ENCODE measurements around the gene RAD51B. TPM values are rescaled to one million over a fixed set of nuclear protein-coding genes. Genes with fewer than 3 reads are reported as not detected.

The RAD51B gene
- total and polyA plus RNA-seq, 2 experiments from 2014 or later = 10.1 to 18.0 TPM

DNA sequence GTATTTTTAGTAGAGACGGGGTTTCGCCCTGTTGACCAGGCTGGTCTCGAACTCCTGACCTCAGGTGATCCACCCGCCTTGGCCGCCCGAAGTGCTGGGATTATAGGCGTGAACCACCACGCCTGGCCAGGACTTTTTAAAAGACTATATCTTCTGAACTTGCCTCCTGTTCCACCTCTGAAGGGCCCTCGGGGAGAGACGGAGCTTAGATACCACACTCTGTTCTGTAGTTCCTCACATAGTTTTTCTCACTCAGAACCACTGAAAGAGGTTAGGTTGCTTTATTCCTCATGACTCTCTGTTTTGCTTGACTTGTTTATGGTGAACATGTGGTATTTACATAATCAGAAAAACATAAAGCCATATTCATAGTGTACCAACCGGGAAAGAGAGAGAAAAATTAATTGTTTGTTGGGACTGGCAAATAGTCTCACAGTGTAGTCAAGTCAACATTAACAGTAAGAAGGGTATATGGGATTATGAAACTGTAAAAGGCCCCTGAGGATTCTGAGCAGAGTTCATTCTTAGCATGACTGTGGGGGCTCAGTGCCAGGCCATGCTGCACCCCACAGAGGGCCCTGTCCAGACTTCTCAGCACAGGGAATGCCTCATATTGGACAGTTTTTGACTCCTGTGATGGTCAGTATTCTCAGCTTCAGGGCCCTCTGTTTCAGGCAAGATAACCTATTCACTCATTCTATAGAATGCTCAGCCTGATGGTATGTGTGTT, 631.0 kb downstream of the RAD51B start:
- Histone ChIP-seq H3K4me2 (no peak overlapping the region), H3K4me3 (no peak overlapping the region), H3K27me3 (no peaks in the 10 kb centered on the region), H3K9me3 (ENCODE audit: low read depth) (no peaks in the 10 kb centered on the region), H4K20me1 (ENCODE audit: insufficient read depth, poor library complexity, severe bottlenecking) (no peaks in the 10 kb centered on the region), H3K4me1 (ENCODE audit: insufficient read depth) (peaks cover 16% of the 10 kb centered on the region), H3K79me2 (no peaks in the 10 kb centered on the region), H3K27ac (no peak overlapping the region), H2AFZ (no peak overlapping the region), H3K9me2 (replicated peaks; ENCODE audit: insufficient read depth) (no peaks in the 10 kb centered on the region), H3K36me3 (replicated peaks; ENCODE audit: insufficient read depth, low read depth) (no peaks in the 10 kb centered on the region)
- TF ChIP-seq EZH2phosphoT487 (IDR thresholded peaks at IDR 0.05; ENCODE audit: low read depth, severe bottlenecking, unreplicated experiment) (no peak), EZH2 (IDR thresholded peaks at IDR 0.05; ENCODE audit: borderline replicate concordance) (no peak)
- TF ChIP-seq, protein P1, sequence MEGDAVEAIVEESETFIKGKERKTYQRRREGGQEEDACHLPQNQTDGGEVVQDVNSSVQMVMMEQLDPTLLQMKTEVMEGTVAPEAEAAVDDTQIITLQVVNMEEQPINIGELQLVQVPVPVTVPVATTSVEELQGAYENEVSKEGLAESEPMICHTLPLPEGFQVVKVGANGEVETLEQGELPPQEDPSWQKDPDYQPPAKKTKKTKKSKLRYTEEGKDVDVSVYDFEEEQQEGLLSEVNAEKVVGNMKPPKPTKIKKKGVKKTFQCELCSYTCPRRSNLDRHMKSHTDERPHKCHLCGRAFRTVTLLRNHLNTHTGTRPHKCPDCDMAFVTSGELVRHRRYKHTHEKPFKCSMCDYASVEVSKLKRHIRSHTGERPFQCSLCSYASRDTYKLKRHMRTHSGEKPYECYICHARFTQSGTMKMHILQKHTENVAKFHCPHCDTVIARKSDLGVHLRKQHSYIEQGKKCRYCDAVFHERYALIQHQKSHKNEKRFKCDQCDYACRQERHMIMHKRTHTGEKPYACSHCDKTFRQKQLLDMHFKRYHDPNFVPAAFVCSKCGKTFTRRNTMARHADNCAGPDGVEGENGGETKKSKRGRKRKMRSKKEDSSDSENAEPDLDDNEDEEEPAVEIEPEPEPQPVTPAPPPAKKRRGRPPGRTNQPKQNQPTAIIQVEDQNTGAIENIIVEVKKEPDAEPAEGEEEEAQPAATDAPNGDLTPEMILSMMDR (IDR thresholded peaks at IDR 0.05; ENCODE audit: poor library complexity) = no peak
- WGBS (ENCODE audit: low lambda C conversion rate, missing lambda C conversion rate) = 94% methylated on average over 11 of the region's 11 CpGs
- no peak for DNase-seq (ENCODE audit: low spot score)

DNA sequence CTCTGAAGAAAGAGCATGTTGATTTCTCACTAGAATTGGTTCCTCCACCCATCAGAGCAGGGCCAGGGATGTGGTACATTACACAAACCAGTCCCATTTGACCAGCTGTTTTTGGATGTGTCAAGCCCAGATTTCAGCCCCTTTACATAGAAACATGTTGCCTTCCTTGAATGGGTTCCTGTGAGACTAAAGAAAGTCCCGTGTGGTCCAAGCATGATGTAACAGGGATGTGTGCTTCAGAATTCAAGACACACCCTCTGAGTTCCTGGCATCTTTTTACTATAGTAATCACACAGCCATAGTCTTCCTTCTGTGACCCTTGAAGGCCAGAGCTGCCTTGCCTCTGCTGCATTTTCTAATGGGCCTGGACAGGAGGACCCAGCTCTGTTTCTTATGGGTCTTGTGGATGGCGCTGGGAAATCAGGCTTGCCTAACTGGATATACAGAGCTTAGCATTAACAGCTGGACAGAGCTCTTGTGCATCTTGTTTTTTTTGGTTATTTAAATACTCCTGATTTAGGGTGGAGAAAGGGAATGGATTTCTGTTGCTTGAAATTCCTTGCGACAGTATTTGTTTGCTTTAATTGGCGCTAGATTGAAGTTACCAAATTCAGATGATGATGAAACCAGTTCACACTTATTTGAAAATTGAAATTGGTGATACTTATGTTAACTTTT, 632.3 kb downstream of the RAD51B start:
- H3K27ac ChIP-seq = no peak overlapping the region
- 87% methylated on average over 4 of the region's 4 CpGs for WGBS (ENCODE audit: low lambda C conversion rate, missing lambda C conversion rate)
- H3K4me1 ChIP-seq (ENCODE audit: insufficient read depth) = peaks cover 16% of the 10 kb centered on the region
- H3K4me2 ChIP-seq = no peak overlapping the region
- H3K27me3 ChIP-seq = no peaks in the 10 kb centered on the region
- H2AFZ ChIP-seq = no peak overlapping the region
- no peaks in the 10 kb centered on the region for H3K79me2 ChIP-seq
- TF ChIP-seq EZH2 (IDR thresholded peaks at IDR 0.05; ENCODE audit: borderline replicate concordance) = no peak
- TF ChIP-seq, protein P1 (IDR thresholded peaks at IDR 0.05; ENCODE audit: poor library complexity) = no peak
- no peak for TF ChIP-seq EZH2phosphoT487 (IDR thresholded peaks at IDR 0.05; ENCODE audit: low read depth, severe bottlenecking, unreplicated experiment)
- no peak for DNase-seq (ENCODE audit: low spot score)
- no peaks in the 10 kb centered on the region for H3K36me3 ChIP-seq (replicated peaks; ENCODE audit: insufficient read depth, low read depth)
- H3K9me3 ChIP-seq (ENCODE audit: low read depth) = no peaks in the 10 kb centered on the region
- no peak overlapping the region for H3K4me3 ChIP-seq
- no peaks in the 10 kb centered on the region for H4K20me1 ChIP-seq (ENCODE audit: insufficient read depth, poor library complexity, severe bottlenecking)
- no peaks in the 10 kb centered on the region for H3K9me2 ChIP-seq (replicated peaks; ENCODE audit: insufficient read depth)

DNA sequence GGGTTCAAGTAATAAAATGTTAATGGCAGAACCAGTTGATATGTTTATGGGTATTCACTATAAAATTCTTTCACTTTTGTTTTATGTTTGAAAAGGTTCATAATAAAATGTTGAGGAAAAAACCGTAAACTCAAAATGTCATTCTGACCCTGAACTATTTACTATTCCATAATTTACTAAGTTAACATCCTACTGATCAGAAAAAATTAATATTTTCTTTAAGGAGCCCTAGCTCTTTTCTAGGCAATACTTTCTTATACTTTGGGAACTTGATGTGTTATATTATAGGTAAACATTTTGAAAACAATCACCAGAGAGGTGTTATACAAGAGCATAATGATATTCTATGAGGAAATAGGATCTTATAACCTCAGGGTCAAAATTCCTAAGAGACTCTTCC, 638.7 kb downstream of the RAD51B start:
- no peaks in the 10 kb centered on the region for H3K9me3 ChIP-seq (ENCODE audit: low read depth)
- no peaks in the 10 kb centered on the region for H3K27me3 ChIP-seq
- no peaks in the 10 kb centered on the region for H3K79me2 ChIP-seq
- peaks cover 15% of the 10 kb centered on the region for H3K4me1 ChIP-seq (ENCODE audit: insufficient read depth)
- 79% methylated on average over 1 of the region's 1 CpG for WGBS (ENCODE audit: low lambda C conversion rate, missing lambda C conversion rate)
- no peaks in the 10 kb centered on the region for H4K20me1 ChIP-seq (ENCODE audit: insufficient read depth, poor library complexity, severe bottlenecking)
- no peak for DNase-seq (ENCODE audit: low spot score)
- no peaks in the 10 kb centered on the region for H3K9me2 ChIP-seq (replicated peaks; ENCODE audit: insufficient read depth)
- no peak overlapping the region for H3K4me3 ChIP-seq
- H3K27ac ChIP-seq = peak overlapping the region; percentile 70
- H3K4me2 ChIP-seq = no peak overlapping the region
- H2AFZ ChIP-seq = no peak overlapping the region
- TF ChIP-seq EZH2phosphoT487 (IDR thresholded peaks at IDR 0.05; ENCODE audit: low read depth, severe bottlenecking, unreplicated experiment) = no peak
- no peak for TF ChIP-seq EZH2 (IDR thresholded peaks at IDR 0.05; ENCODE audit: borderline replicate concordance)
- TF ChIP-seq, protein P1 (IDR thresholded peaks at IDR 0.05; ENCODE audit: poor library complexity) = no peak
- H3K36me3 ChIP-seq (replicated peaks; ENCODE audit: insufficient read depth, low read depth) = no peaks in the 10 kb centered on the region

Data from hepatocyte (in vitro differentiated cells).